H1 (cell line): Measurements from ENCODE around the gene NME9. TPM values are rescaled to one million over a fixed set of nuclear protein-coding genes. Genes with fewer than 3 reads are reported as not detected.

Source experiments
- CTCF ChIA-PET: fragments of 300-600 bp; sonication (Branson Sonifier 250); formaldehyde crosslinking; loops from one replicate; lab custom pipeline; 2021; ENCODE audit not compliant: partially characterized antibody; lab: Charles Lee
- POLR2A ChIA-PET: fragments of 300-600 bp; sonication (Branson Sonifier 250); formaldehyde crosslinking; loops from one replicate; lab custom pipeline; 2021; ENCODE audit warnings: inconsistent platforms; ENCODE audit not compliant: partially characterized antibody; lab: Charles Lee
- DNase-seq, 2 experiments: peaks; one replicate each; pipeline versions ENCODE4 v3.0.0 to v3.0.0-alpha.2; 2010 to 2022; ENCODE audit warnings: low spot score in 2 of 2, low read depth in 1 of 2, mixed read lengths in 1 of 2
- FAIRE-seq: peaks from 2 replicates; lab custom pipeline; 2011; peaks lifted over from hg19 to GRCh38; lab: Jason Lieb, UNC
- H2AFZ ChIP-seq: 2 replicates; pipeline ENCODE4 v1.8.1; 2012; ENCODE audit warnings: low read length, inconsistent platforms
- H2AK5ac ChIP-seq: 2 replicates; pipeline ENCODE4 v1.6.1; 2013; ENCODE audit warnings: low read depth, low read length
- H2BK120ac ChIP-seq: replicated peaks from 2 replicates; pipeline ENCODE3; 2013; ENCODE audit warnings: low read depth, low read length, inconsistent platforms
- H2BK12ac ChIP-seq: 2 replicates; pipeline ENCODE4 v1.6.1; 2013; ENCODE audit warnings: low read depth, low read length
- H2BK15ac ChIP-seq: 2 replicates; pipeline ENCODE4 v1.6.1; 2013; ENCODE audit warnings: low read length
- H2BK20ac ChIP-seq: 2 replicates; pipeline ENCODE4 v1.6.1; 2013; ENCODE audit warnings: low read length
- H2BK5ac ChIP-seq: 2 replicates; pipeline ENCODE4 v1.6.1; 2013; ENCODE audit warnings: low read depth, low read length
- H3K14ac ChIP-seq: 2 replicates; pipeline ENCODE4 v1.6.1; 2013; ENCODE audit warnings: inconsistent platforms; ENCODE audit not compliant: insufficient read length
- H3K18ac ChIP-seq: 2 replicates; pipeline ENCODE4 v1.6.1; 2013; ENCODE audit warnings: low read length; ENCODE audit errors: extremely low read depth
- H3K23ac ChIP-seq: 2 replicates; pipeline ENCODE4 v1.6.1; 2013; ENCODE audit warnings: inconsistent platforms; ENCODE audit not compliant: insufficient read length
- H3K23me2 ChIP-seq: 2 replicates; pipeline ENCODE4 v1.6.1; 2013; ENCODE audit warnings: low read depth, low read length
- H3K27ac ChIP-seq: 2 replicates; pipeline ENCODE4 v1.6.1; 2011; ENCODE audit warnings: low read depth, low read length, inconsistent platforms
- H3K27me3 ChIP-seq, 4 experiments: replicated peaks in 1 of 4; 1 replicate in 1 of 4; 2 replicates in 3 of 4; pipeline versions ENCODE4 v1.6.1 to v1.8.1; 2011 to 2013; ENCODE audit warnings: low read length in 3 of 4, mild to moderate bottlenecking in 3 of 4, inconsistent platforms in 2 of 4, mixed read lengths in 2 of 4, moderate library complexity in 1 of 4; ENCODE audit not compliant: control insufficient read depth in 3 of 4, insufficient read depth in 3 of 4; ENCODE audit errors: extremely low read depth in 1 of 4
- H3K36me3 ChIP-seq, 4 experiments: 2 replicates each; pipeline versions ENCODE4 v1.6.1 to v1.8.1; 2011 to 2013; ENCODE audit warnings: mild to moderate bottlenecking in 4 of 4, low read length in 3 of 4, moderate library complexity in 2 of 4, control low read depth in 1 of 4, inconsistent platforms in 1 of 4; ENCODE audit not compliant: insufficient read depth in 4 of 4, control insufficient read depth in 2 of 4
- H3K4ac ChIP-seq: replicated peaks from 2 replicates; pipeline ENCODE3; 2013; ENCODE audit warnings: low read length, low read depth, mixed read lengths, inconsistent platforms; ENCODE audit not compliant: insufficient read length
- H3K4me1 ChIP-seq, 4 experiments: replicated peaks in 1 of 4; 1 replicate in 1 of 4; 2 replicates in 3 of 4; pipeline versions ENCODE4 v1.6.1 to v1.8.1; 2011 to 2013; ENCODE audit warnings: low read length in 3 of 4, inconsistent platforms in 2 of 4, mixed read lengths in 1 of 4; ENCODE audit not compliant: insufficient read depth in 4 of 4, control insufficient read depth in 3 of 4
- H3K4me2 ChIP-seq, 2 experiments: 2 replicates each; pipeline versions ENCODE4 v1.6.1 to v1.8.1; 2011 to 2013; ENCODE audit warnings: low read depth in 2 of 2, low read length in 2 of 2, control low read depth in 1 of 2, inconsistent platforms in 1 of 2, mild to moderate bottlenecking in 1 of 2; ENCODE audit not compliant: insufficient read depth in 1 of 2
- H3K4me3 ChIP-seq, 4 experiments: fragments of 200-600, 300-600 bp in 1 of 4; sonication (generic), shearing (Covaris generic), sonication (Bioruptor Twin) in 1 of 4; 2 replicates each; pipeline versions ENCODE4 v1.5.1 to v1.8.1; 2011 to 2016; ENCODE audit warnings: low read length in 4 of 4, low read depth in 3 of 4, control low read depth in 2 of 4, inconsistent platforms in 2 of 4, mild to moderate bottlenecking in 2 of 4, mixed read lengths in 1 of 4, moderate library complexity in 1 of 4; ENCODE audit not compliant: insufficient read depth in 2 of 4; ENCODE audit errors: extremely low read depth in 1 of 4
- H3K56ac ChIP-seq: replicated peaks from 2 replicates; pipeline ENCODE3; 2013; ENCODE audit warnings: low read depth, mild to moderate bottlenecking, mixed read lengths, low read length, inconsistent platforms; ENCODE audit not compliant: insufficient read length
- H3K79me1 ChIP-seq: 2 replicates; pipeline ENCODE4 v1.6.1; 2013; ENCODE audit warnings: low read depth, low read length, control low read depth
- H3K79me2 ChIP-seq, 2 experiments: 2 replicates each; pipeline versions ENCODE4 v1.6.1 to v1.8.1; 2012 to 2013; ENCODE audit warnings: low read length in 2 of 2, mild to moderate bottlenecking in 2 of 2, inconsistent platforms in 1 of 2; ENCODE audit not compliant: insufficient read depth in 2 of 2, control insufficient read depth in 1 of 2
- H3K9ac ChIP-seq, 4 experiments: replicated peaks in 1 of 4; 1 replicate in 1 of 4; 2 replicates in 3 of 4; pipeline versions ENCODE4 v1.6.1 to v1.8.1; 2011 to 2013; ENCODE audit warnings: low read depth in 3 of 4, low read length in 3 of 4, control low read depth in 2 of 4, mild to moderate bottlenecking in 2 of 4, moderate library complexity in 2 of 4, inconsistent platforms in 1 of 4; ENCODE audit errors: extremely low read depth in 1 of 4
- H3K9me3 ChIP-seq, 2 experiments: 2 replicates each; pipeline versions ENCODE4 v1.6.1 to v1.8.1; 2012 to 2013; ENCODE audit warnings: mild to moderate bottlenecking in 2 of 2, moderate library complexity in 2 of 2, control low read depth in 1 of 2, inconsistent platforms in 1 of 2, low read depth in 1 of 2, low read length in 1 of 2, mixed read lengths in 1 of 2; ENCODE audit not compliant: insufficient read depth in 2 of 2
- H4K20me1 ChIP-seq, 2 experiments: replicated peaks in 1 of 2; 2 replicates each; pipeline versions ENCODE3 to v1.8.1; 2011 to 2013; ENCODE audit warnings: inconsistent platforms in 2 of 2, low read length in 2 of 2, mild to moderate bottlenecking in 1 of 2; ENCODE audit not compliant: insufficient read depth in 2 of 2, control insufficient read depth in 1 of 2
- H4K5ac ChIP-seq: 2 replicates; pipeline ENCODE4 v1.6.1; 2013; ENCODE audit warnings: low read length, low read depth, mixed read lengths, inconsistent platforms; ENCODE audit not compliant: insufficient read length
- H4K8ac ChIP-seq: 2 replicates; pipeline ENCODE4 v1.8.0; 2013; ENCODE audit warnings: mild to moderate bottlenecking, moderate library complexity, low read length, inconsistent platforms; ENCODE audit not compliant: insufficient read depth; ENCODE audit errors: extremely low read depth
- H4K91ac ChIP-seq: replicated peaks from 2 replicates; pipeline ENCODE3; 2013; ENCODE audit warnings: low read length, mixed read lengths, inconsistent platforms; ENCODE audit not compliant: insufficient read length
- CHD1 ChIP-seq: IDR thresholded peaks from 2 replicates; pipeline ENCODE4 v1.6.1; 2012; ENCODE audit warnings: low read depth, low read length, improper control_type of control experiment
- EP300 ChIP-seq, 2 experiments: IDR thresholded peaks; 1 replicate in 1 of 2; 2 replicates in 1 of 2; pipeline ENCODE4 v1.6.1; 2011 to 2012; ENCODE audit warnings: low read depth in 2 of 2, low read length in 2 of 2, mild to moderate bottlenecking in 2 of 2, borderline replicate concordance in 1 of 2, inconsistent platforms in 1 of 2, moderate library complexity in 1 of 2
- EZH2 ChIP-seq: fragments of 200-600 bp; sonication (generic); IDR thresholded peaks from 2 replicates; pipeline ENCODE4 v1.7.1; 2012; ENCODE audit warnings: low read depth, mild to moderate bottlenecking, moderate library complexity, low read length, inconsistent platforms; ENCODE audit not compliant: severe bottlenecking
- HDAC6 ChIP-seq: IDR thresholded peaks from one replicate; pipeline ENCODE4 v1.7.1; 2012; ENCODE audit warnings: low read depth, mild to moderate bottlenecking, inconsistent platforms, low read length, moderate library complexity
- SIN3A ChIP-seq, 2 experiments: IDR thresholded peaks in 1 of 2; conservative IDR thresholded peaks in 1 of 2; 2 replicates each; pipeline ENCODE4 v1.6.1; 2011 to 2012; ENCODE audit warnings: low read length in 2 of 2, improper control_type of control experiment in 1 of 2, low read depth in 1 of 2, mild to moderate bottlenecking in 1 of 2
- SIRT6 ChIP-seq: IDR thresholded peaks from one replicate; pipeline ENCODE4 v1.7.1; 2012; ENCODE audit warnings: low read length, inconsistent platforms
- SRF ChIP-seq: IDR thresholded peaks from 2 replicates; pipeline ENCODE4 v1.6.1; 2011; ENCODE audit warnings: mild to moderate bottlenecking, low read depth, low read length, moderate library complexity
- TEAD4 ChIP-seq: IDR thresholded peaks from 2 replicates; pipeline ENCODE4 v1.6.1; 2012; ENCODE audit warnings: low read depth, low read length, inconsistent platforms, mixed read lengths
- YY1 ChIP-seq: IDR thresholded peaks from 2 replicates; pipeline ENCODE4 v1.6.1; 2011; ENCODE audit warnings: low read depth, mild to moderate bottlenecking, low read length
- WGBS, 2 experiments: shearing (Covaris generic) in 1 of 2; methylation state at CpG; one replicate each; pipeline versions ENCODE4 v1.1.6 to v1.1.7; 2013 to 2015; ENCODE audit warnings: low lambda C conversion rate in 2 of 2, mixed read lengths in 2 of 2, inconsistent platforms in 1 of 2, low coverage in 1 of 2, missing lambda C conversion rate in 1 of 2; ENCODE audit not compliant: insufficient replicate concordance in 2 of 2, insufficient coverage in 1 of 2, insufficient read length in 1 of 2; ENCODE audit errors: extremely low coverage in 1 of 2, missing lambda C conversion rate in 1 of 2; 5-methylcytosine and 5-hydroxymethylcytosine counted together
- polyA plus RNA-seq, 7 experiments: library from polyadenylated mRNA; depleted of rRNA in 3 of 7; stranded (reverse) in 5 of 7; unstranded in 2 of 7; fragments of >200 nt in 5 of 7; fragments of 200-250 nt in 2 of 7; gene quantifications; 1 replicate in 5 of 7; 2 replicates in 1 of 7; 4 replicates in 1 of 7; pipeline versions ENCODE4 v1.2.1 to v1.2.3, GENCODE V29; 2011 to 2013; ENCODE audit warnings: missing spikeins in 2 of 7, mixed read lengths in 2 of 7
- total RNA-seq: library from RNA; stranded (reverse); fragmentation: NEBNext Ultra II Directional; extraction: Animal tissue kit (Norgen Biotek cat#: 25700); gene quantifications from 2 replicates; pipeline ENCODE4 v1.2.1, GENCODE V29; 2021
- TF ChIP-seq, protein P1 (sequence below): IDR thresholded peaks from 2 replicates; pipeline ENCODE4 v1.6.1; 2011; ENCODE audit warnings: low read length, improper control_type of control experiment

NME9 gene
- total and polyA plus RNA-seq, 2 of the 8 experiments (the other 6 are each of a cell fraction or from before 2014, with no cell fraction given) = 0.11 TPM; not detected in 1

DNA sequence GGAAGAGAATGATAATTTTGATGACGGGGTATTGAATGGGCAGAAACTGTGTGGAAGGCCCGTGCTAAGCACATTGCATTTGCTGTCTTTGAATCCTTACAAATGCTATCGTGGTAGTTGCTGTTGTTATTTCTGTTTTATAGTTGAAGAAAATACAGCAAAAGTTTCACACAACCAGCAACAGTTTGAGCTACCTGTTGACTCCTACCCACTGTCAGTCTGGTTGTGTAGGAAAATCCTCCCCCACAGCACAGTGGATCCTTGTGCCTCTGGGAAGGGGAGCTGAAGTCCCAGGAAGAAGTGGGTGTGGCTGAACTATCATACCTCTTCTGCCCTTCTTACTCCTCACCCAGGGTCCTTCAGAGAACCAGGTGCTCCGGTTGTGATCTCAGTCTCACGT, 48.2 kb upstream of the NME9 start:
- H3K18ac ChIP-seq = no peak overlapping the region
- no peaks in the 10 kb centered on the region for H3K79me2 ChIP-seq
- H4K8ac ChIP-seq = no peak overlapping the region
- no peak overlapping the region for H3K23ac ChIP-seq
- FAIRE-seq (no peak), DNase-seq (no peak)
- H4K5ac ChIP-seq = no peak overlapping the region
- no peaks in the 10 kb centered on the region for H3K79me1 ChIP-seq
- H2AFZ ChIP-seq = no peak overlapping the region
- no peak for TF ChIP-seq CHD1
- TF ChIP-seq, protein P1, sequence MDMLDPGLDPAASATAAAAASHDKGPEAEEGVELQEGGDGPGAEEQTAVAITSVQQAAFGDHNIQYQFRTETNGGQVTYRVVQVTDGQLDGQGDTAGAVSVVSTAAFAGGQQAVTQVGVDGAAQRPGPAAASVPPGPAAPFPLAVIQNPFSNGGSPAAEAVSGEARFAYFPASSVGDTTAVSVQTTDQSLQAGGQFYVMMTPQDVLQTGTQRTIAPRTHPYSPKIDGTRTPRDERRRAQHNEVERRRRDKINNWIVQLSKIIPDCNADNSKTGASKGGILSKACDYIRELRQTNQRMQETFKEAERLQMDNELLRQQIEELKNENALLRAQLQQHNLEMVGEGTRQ = no peak
- TF ChIP-seq EP300 (IDR thresholded peaks at IDR 0.05; ENCODE audit: borderline replicate concordance in 1 of 2, low read depth in 2 of 2, low read length in 2 of 2) = no peak
- no peak for TF ChIP-seq TEAD4
- no peak for TF ChIP-seq SRF
- no peak for TF ChIP-seq SIN3A (conservative IDR thresholded peaks at IDR 0.05 in 1 of 2, IDR thresholded peaks at IDR 0.05 in 1 of 2; ENCODE audit: low read depth in 1 of 2, low read length in 2 of 2)
- TF ChIP-seq SIRT6 = no peak
- TF ChIP-seq YY1 = no peak
- no peak for TF ChIP-seq HDAC6
- TF ChIP-seq EZH2 = no peak
- no peak overlapping the region for H2BK5ac ChIP-seq
- no peak overlapping the region for H3K4me2 ChIP-seq
- ChIA-PET POLR2A (no interaction called here), CTCF (interaction anchor here (0.8 to 1.7 kb wide), 5 partner anchors 11 to 46 kb away, joined by 3 to 5 read pairs (median 4); no protein-coding TSS in a partner anchor)
- no peaks in the 10 kb centered on the region for H3K27me3 ChIP-seq
- no peak overlapping the region for H4K91ac ChIP-seq
- no peak overlapping the region for H3K27ac ChIP-seq
- no peaks in the 10 kb centered on the region for H4K20me1 ChIP-seq
- no peak overlapping the region for H3K56ac ChIP-seq
- H3K4me1 ChIP-seq = 0 out of 7 replicates have a peak, but pooled peaks cover 0 to 2% (median 0%) of the 10 kb centered on the region in 4 experiments
- no peak overlapping the region for H3K9ac ChIP-seq
- no peak overlapping the region for H2BK20ac ChIP-seq
- no peak overlapping the region for H2BK12ac ChIP-seq
- H3K14ac ChIP-seq = no peak overlapping the region
- no peak overlapping the region for H2BK120ac ChIP-seq
- H3K4me3 ChIP-seq = no peak overlapping the region
- no peak overlapping the region for H2AK5ac ChIP-seq
- H3K9me3 ChIP-seq = no peaks in the 10 kb centered on the region
- no peaks in the 10 kb centered on the region for H3K23me2 ChIP-seq
- H3K36me3 ChIP-seq = no peaks in the 10 kb centered on the region
- WGBS, 2 experiments = 88% methylated on average over 5 of the region's 5 CpGs; no CpG with 5 or more reads in 1 of the 2 experiments
- no peak overlapping the region for H2BK15ac ChIP-seq
- H3K4ac ChIP-seq = no peak overlapping the region
